ENCODE data around the gene PTPRCAP. TPM values are rescaled to one million over a fixed set of nuclear protein-coding genes. Genes with fewer than 3 reads are reported as not detected.

The PTPRCAP gene
- total and polyA plus RNA-seq, 9 of the 15 experiments (the other 6 are each of a cell fraction or from before 2014, with no cell fraction given), result 0.22 to 2.0 (median 1.1) TPM; not detected in 4

DNA sequence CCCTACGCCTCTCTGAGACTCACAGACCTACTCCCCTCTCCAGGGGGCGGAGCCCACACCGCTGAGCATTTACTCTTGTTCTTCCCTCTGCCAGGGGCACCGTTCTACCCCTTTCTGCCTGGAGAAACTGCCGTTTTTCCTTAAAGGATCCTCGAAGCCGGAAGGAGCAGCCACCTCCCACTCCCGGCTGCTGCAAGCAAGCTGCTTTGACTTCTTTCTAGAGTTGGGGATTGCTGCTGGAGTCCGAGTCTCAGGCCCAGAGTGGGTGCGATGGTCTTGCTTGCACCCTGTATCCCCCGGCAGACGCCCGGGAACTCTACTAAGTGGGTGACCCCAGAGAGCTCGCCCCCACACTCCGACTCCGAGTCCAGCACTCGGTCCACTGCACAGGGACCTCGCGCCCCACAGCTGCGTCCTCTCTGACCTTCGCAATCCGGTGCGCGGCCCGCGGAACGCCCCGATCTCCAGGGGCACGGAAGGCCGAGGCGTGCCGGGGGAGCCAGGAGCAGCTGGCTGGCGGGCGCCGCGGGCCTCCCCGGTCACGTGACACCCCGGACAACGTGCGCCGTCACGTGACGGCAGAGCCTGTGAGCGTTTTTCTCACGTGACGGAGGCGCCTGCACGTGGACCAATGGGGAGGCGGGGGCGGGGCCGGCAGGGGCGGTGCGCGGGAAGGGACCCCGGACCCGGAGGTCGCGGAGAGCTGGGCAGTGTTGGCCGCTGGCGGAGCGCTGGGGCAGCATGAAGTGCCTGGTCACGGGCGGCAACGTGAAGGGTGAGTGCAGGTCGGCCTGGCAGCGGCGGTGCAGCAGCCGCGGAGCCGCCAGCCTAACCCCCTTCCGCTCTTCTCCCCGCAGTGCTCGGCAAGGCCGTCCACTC, 45.9 kb downstream of the PTPRCAP start, which contains the start of gene RAD9A (continued):
- TF ChIP-seq, protein P1, sequence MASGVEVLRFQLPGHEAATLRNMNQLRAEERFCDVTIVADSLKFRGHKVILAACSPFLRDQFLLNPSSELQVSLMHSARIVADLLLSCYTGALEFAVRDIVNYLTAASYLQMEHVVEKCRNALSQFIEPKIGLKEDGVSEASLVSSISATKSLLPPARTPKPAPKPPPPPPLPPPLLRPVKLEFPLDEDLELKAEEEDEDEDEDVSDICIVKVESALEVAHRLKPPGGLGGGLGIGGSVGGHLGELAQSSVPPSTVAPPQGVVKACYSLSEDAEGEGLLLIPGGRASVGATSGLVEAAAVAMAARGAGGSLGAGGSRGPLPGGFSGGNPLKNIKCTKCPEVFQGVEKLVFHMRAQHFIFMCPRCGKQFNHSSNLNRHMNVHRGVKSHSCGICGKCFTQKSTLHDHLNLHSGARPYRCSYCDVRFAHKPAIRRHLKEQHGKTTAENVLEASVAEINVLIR (CRISPR knock-in tag; IDR thresholded peaks at IDR 0.05), result peak; percentile 60
- TF ChIP-seq, protein P2, sequence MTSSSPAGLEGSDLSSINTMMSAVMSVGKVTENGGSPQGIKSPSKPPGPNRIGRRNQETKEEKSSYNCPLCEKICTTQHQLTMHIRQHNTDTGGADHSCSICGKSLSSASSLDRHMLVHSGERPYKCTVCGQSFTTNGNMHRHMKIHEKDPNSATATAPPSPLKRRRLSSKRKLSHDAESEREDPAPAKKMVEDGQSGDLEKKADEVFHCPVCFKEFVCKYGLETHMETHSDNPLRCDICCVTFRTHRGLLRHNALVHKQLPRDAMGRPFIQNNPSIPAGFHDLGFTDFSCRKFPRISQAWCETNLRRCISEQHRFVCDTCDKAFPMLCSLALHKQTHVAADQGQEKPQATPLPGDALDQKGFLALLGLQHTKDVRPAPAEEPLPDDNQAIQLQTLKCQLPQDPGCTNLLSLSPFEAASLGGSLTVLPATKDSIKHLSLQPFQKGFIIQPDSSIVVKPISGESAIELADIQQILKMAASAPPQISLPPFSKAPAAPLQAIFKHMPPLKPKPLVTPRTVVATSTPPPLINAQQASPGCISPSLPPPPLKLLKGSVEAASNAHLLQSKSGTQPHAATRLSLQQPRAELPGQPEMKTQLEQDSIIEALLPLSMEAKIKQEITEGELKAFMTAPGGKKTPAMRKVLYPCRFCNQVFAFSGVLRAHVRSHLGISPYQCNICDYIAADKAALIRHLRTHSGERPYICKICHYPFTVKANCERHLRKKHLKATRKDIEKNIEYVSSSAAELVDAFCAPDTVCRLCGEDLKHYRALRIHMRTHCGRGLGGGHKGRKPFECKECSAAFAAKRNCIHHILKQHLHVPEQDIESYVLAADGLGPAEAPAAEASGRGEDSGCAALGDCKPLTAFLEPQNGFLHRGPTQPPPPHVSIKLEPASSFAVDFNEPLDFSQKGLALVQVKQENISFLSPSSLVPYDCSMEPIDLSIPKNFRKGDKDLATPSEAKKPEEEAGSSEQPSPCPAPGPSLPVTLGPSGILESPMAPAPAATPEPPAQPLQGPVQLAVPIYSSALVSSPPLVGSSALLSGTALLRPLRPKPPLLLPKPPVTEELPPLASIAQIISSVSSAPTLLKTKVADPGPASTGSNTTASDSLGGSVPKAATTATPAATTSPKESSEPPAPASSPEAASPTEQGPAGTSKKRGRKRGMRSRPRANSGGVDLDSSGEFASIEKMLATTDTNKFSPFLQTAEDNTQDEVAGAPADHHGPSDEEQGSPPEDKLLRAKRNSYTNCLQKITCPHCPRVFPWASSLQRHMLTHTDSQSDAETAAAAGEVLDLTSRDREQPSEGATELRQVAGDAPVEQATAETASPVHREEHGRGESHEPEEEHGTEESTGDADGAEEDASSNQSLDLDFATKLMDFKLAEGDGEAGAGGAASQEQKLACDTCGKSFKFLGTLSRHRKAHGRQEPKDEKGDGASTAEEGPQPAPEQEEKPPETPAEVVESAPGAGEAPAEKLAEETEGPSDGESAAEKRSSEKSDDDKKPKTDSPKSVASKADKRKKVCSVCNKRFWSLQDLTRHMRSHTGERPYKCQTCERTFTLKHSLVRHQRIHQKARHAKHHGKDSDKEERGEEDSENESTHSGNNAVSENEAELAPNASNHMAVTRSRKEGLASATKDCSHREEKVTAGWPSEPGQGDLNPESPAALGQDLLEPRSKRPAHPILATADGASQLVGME (CRISPR knock-in tag; IDR thresholded peaks at IDR 0.05), result 0 out of 2 replicates have a peak, but pooled peaks have one; percentile 54
- peak; percentile 95 for TF ChIP-seq MYC (IDR thresholded peaks at IDR 0.05; ENCODE audit: low read depth, low read length)
- peak; percentile 61; the same call in 1 of the 2 replicates for TF ChIP-seq MYC (CRISPR knock-in tag; IDR thresholded peaks at IDR 0.05; ENCODE audit: borderline replicate concordance, low read depth)
- TF ChIP-seq SMAD3 (CRISPR knock-in tag; conservative IDR thresholded peaks at IDR 0.05), result no peak
- 0 out of 4 replicates have a peak, but pooled peaks of 1 of the 2 experiments have one; percentile 11 for TF ChIP-seq SRF (CRISPR knock-in tag; IDR thresholded peaks at IDR 0.05)
- TF ChIP-seq CHD2 (IDR thresholded peaks at IDR 0.05; ENCODE audit: low read depth, low read length), result no peak; the same call in 1 of the 2 replicates
- peak; percentile 66 for TF ChIP-seq HCFC1 (IDR thresholded peaks at IDR 0.05; ENCODE audit: low read depth, low read length)
- TF ChIP-seq FOS (IDR thresholded peaks at IDR 0.05; ENCODE audit: extremely low read depth, insufficient read length), result peak; percentile 92
- no peak for TF ChIP-seq HDAC8 (tag; IDR thresholded peaks at IDR 0.05)
- TF ChIP-seq ZNF239 (CRISPR knock-in tag; IDR thresholded peaks at IDR 0.05), result no peak; the same call in 1 of the 2 replicates
- TF ChIP-seq, protein P3, sequence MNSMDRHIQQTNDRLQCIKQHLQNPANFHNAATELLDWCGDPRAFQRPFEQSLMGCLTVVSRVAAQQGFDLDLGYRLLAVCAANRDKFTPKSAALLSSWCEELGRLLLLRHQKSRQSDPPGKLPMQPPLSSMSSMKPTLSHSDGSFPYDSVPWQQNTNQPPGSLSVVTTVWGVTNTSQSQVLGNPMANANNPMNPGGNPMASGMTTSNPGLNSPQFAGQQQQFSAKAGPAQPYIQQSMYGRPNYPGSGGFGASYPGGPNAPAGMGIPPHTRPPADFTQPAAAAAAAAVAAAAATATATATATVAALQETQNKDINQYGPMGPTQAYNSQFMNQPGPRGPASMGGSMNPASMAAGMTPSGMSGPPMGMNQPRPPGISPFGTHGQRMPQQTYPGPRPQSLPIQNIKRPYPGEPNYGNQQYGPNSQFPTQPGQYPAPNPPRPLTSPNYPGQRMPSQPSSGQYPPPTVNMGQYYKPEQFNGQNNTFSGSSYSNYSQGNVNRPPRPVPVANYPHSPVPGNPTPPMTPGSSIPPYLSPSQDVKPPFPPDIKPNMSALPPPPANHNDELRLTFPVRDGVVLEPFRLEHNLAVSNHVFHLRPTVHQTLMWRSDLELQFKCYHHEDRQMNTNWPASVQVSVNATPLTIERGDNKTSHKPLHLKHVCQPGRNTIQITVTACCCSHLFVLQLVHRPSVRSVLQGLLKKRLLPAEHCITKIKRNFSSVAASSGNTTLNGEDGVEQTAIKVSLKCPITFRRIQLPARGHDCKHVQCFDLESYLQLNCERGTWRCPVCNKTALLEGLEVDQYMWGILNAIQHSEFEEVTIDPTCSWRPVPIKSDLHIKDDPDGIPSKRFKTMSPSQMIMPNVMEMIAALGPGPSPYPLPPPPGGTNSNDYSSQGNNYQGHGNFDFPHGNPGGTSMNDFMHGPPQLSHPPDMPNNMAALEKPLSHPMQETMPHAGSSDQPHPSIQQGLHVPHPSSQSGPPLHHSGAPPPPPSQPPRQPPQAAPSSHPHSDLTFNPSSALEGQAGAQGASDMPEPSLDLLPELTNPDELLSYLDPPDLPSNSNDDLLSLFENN (IDR thresholded peaks at IDR 0.05; ENCODE audit: low read depth in 2 of 2, low read length in 2 of 2), result no peak
- TF ChIP-seq, protein P4, sequence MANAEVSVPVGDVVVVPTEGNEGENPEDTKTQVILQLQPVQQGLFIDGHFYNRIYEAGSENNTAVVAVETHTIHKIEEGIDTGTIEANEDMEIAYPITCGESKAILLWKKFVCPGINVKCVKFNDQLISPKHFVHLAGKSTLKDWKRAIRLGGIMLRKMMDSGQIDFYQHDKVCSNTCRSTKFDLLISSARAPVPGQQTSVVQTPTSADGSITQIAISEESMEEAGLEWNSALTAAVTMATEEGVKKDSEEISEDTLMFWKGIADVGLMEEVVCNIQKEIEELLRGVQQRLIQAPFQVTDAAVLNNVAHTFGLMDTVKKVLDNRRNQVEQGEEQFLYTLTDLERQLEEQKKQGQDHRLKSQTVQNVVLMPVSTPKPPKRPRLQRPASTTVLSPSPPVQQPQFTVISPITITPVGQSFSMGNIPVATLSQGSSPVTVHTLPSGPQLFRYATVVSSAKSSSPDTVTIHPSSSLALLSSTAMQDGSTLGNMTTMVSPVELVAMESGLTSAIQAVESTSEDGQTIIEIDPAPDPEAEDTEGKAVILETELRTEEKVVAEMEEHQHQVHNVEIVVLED (CRISPR knock-in tag; IDR thresholded peaks at IDR 0.05), result peak; percentile 86
- TF ChIP-seq RHOXF2B (CRISPR knock-in tag; conservative IDR thresholded peaks at IDR 0.05), result no peak; the same call in 1 of the 2 replicates
